WTC11 (cell line): ENCODE results near the gene ZNF362. TPM values are rescaled to one million over a fixed set of nuclear protein-coding genes. Genes with fewer than 3 reads are reported as not detected.

Source experiments
- ATAC-seq: fragments of 200-7000 bp; cut with Tn5 transposase; 2 replicates; pipeline ENCODE4 v1.10.0; 2021; ENCODE audit warnings: mild to moderate bottlenecking, moderate library complexity
- CTCF ChIA-PET: fragments of 300-600 bp; sonication (Branson Sonifier 250); formaldehyde crosslinking; loops from one replicate; lab custom pipeline; 2021; ENCODE audit warnings: antibody characterized with exemption; lab: Charles Lee
- POLR2A ChIA-PET: fragments of 350-600 bp; sonication (Branson Sonifier 250); formaldehyde crosslinking; loops from one replicate; lab custom pipeline; 2021; ENCODE audit warnings: antibody characterized with exemption; lab: Charles Lee
- DNase-seq: peaks from one replicate; pipeline ENCODE4 v3.0.0; 2021; ENCODE audit warnings: low spot score
- H3K27ac Mint-ChIP-seq: 2 replicates; pipeline ENCODE4 v1.8.0; 2021; ENCODE audit warnings: mixed read lengths
- H3K27me3 Mint-ChIP-seq: 2 replicates; pipeline ENCODE4 v1.8.0; 2021; ENCODE audit warnings: low read depth, mild to moderate bottlenecking, moderate library complexity, mixed read lengths
- H3K36me3 Mint-ChIP-seq: 2 replicates; pipeline ENCODE4 v1.8.0; 2021; ENCODE audit warnings: mixed read lengths
- H3K4me1 Mint-ChIP-seq: 2 replicates; pipeline ENCODE4 v1.8.0; 2022; ENCODE audit warnings: mixed read lengths
- H3K4me3 Mint-ChIP-seq: 2 replicates; pipeline ENCODE4 v1.8.0; 2021; ENCODE audit warnings: mild to moderate bottlenecking, moderate library complexity, mixed read lengths
- H3K9me3 Mint-ChIP-seq: 2 replicates; pipeline ENCODE4 v1.8.0; 2021; ENCODE audit warnings: mixed read lengths
- GABPB1 ChIP-seq: sonication (generic); formaldehyde crosslinking; IDR thresholded peaks from 2 replicates; pipeline ENCODE4 v1.8.1; 2023; ENCODE audit warnings: mild to moderate bottlenecking, missing genetic modification reagents
- MYBL2 ChIP-seq: sonication (generic); formaldehyde crosslinking; IDR thresholded peaks from 2 replicates; pipeline ENCODE4 v1.8.1; 2023; ENCODE audit warnings: mild to moderate bottlenecking, moderate library complexity, missing genetic modification reagents
- SMAD4 ChIP-seq: sonication (generic); formaldehyde crosslinking; IDR thresholded peaks from 2 replicates; pipeline ENCODE4 v1.8.0; 2022; ENCODE audit warnings: mild to moderate bottlenecking, missing genetic modification reagents
- ZMAT4 ChIP-seq: fragments of 250-450 bp; sonication (Bioruptor Pico); IDR thresholded peaks from 2 replicates; pipeline ENCODE4 v1.9.0; 2021; ENCODE audit warnings: mild to moderate bottlenecking
- total RNA-seq: library from RNA; stranded (reverse); gene quantifications from 3 replicates; pipeline ENCODE4 v1.2.3, GENCODE V29; 2021
- TF ChIP-seq, protein P1 (sequence below): sonication (generic); formaldehyde crosslinking; IDR thresholded peaks from 2 replicates; pipeline ENCODE4 v1.8.0; 2023; ENCODE audit warnings: missing genetic modification reagents, mild to moderate bottlenecking, borderline replicate concordance
- TF ChIP-seq, protein P2 (sequence below): sonication (generic); formaldehyde crosslinking; IDR thresholded peaks from 2 replicates; pipeline ENCODE4 v1.8.1; 2023; ENCODE audit warnings: mild to moderate bottlenecking, missing genetic modification reagents, borderline replicate concordance

ZNF362 gene
- total RNA-seq, 1 experiment from 2014 or later = 24.2 TPM

- no peak overlapping the region for H3K27ac Mint-ChIP-seq
Measured at GRCh38 chr1:33311706-33312412, 55.6 kb downstream of the ZNF362 start.

GRCh38 chr1:33312413-33312749 is 56.1 kb downstream of the ZNF362 start:
- CTCF ChIA-PET = interaction anchor here (1.3 to 3.2 kb wide), 2 partner anchors 11 to 17 kb away, joined by 5 to 29 read pairs; no protein-coding TSS in a partner anchor

More at GRCh38 chr1:33311706-33312412, 55.6 kb downstream of the ZNF362 start:
- ChIA-PET CTCF (interaction anchor here (3.2 kb wide), 1 partner anchor 17 kb away, joined by 29 read pairs; no protein-coding TSS in a partner anchor), POLR2A (no interaction called here)
- H3K4me3 Mint-ChIP-seq = no peak overlapping the region
- H3K4me1 Mint-ChIP-seq = no peaks in the 10 kb centered on the region
- H3K9me3 Mint-ChIP-seq = no peaks in the 10 kb centered on the region
- DNase-seq (no peak), ATAC-seq (no peak)
- TF ChIP-seq, protein P1, sequence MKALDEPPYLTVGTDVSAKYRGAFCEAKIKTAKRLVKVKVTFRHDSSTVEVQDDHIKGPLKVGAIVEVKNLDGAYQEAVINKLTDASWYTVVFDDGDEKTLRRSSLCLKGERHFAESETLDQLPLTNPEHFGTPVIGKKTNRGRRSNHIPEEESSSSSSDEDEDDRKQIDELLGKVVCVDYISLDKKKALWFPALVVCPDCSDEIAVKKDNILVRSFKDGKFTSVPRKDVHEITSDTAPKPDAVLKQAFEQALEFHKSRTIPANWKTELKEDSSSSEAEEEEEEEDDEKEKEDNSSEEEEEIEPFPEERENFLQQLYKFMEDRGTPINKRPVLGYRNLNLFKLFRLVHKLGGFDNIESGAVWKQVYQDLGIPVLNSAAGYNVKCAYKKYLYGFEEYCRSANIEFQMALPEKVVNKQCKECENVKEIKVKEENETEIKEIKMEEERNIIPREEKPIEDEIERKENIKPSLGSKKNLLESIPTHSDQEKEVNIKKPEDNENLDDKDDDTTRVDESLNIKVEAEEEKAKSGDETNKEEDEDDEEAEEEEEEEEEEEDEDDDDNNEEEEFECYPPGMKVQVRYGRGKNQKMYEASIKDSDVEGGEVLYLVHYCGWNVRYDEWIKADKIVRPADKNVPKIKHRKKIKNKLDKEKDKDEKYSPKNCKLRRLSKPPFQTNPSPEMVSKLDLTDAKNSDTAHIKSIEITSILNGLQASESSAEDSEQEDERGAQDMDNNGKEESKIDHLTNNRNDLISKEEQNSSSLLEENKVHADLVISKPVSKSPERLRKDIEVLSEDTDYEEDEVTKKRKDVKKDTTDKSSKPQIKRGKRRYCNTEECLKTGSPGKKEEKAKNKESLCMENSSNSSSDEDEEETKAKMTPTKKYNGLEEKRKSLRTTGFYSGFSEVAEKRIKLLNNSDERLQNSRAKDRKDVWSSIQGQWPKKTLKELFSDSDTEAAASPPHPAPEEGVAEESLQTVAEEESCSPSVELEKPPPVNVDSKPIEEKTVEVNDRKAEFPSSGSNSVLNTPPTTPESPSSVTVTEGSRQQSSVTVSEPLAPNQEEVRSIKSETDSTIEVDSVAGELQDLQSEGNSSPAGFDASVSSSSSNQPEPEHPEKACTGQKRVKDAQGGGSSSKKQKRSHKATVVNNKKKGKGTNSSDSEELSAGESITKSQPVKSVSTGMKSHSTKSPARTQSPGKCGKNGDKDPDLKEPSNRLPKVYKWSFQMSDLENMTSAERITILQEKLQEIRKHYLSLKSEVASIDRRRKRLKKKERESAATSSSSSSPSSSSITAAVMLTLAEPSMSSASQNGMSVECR (CRISPR knock-in tag) = no peak
- H3K27me3 Mint-ChIP-seq = peaks cover 52% of the 10 kb centered on the region
- peaks cover 3% of the 10 kb centered on the region; the same call in 1 of the 2 replicates for H3K36me3 Mint-ChIP-seq

More at GRCh38 chr1:33312413-33312749, 56.1 kb downstream of the ZNF362 start:
- ATAC-seq = no peak
- H3K9me3 Mint-ChIP-seq = no peaks in the 10 kb centered on the region
- DNase-seq = no peak
- H3K36me3 Mint-ChIP-seq = peaks cover 3% of the 10 kb centered on the region; the same call in 1 of the 2 replicates
- H3K4me1 Mint-ChIP-seq = no peaks in the 10 kb centered on the region
- H3K27me3 Mint-ChIP-seq = peaks cover 48% of the 10 kb centered on the region
- H3K4me3 Mint-ChIP-seq = no peak overlapping the region
- H3K27ac Mint-ChIP-seq = no peak overlapping the region
- POLR2A ChIA-PET = interaction anchor here (0.6 kb wide), 1 partner anchor 1927 kb away, joined by 3 read pairs; no protein-coding TSS in a partner anchor
- no peak for TF ChIP-seq MYBL2
- no peak for TF ChIP-seq GABPB1 (CRISPR knock-in tag)
- TF ChIP-seq, protein P2, sequence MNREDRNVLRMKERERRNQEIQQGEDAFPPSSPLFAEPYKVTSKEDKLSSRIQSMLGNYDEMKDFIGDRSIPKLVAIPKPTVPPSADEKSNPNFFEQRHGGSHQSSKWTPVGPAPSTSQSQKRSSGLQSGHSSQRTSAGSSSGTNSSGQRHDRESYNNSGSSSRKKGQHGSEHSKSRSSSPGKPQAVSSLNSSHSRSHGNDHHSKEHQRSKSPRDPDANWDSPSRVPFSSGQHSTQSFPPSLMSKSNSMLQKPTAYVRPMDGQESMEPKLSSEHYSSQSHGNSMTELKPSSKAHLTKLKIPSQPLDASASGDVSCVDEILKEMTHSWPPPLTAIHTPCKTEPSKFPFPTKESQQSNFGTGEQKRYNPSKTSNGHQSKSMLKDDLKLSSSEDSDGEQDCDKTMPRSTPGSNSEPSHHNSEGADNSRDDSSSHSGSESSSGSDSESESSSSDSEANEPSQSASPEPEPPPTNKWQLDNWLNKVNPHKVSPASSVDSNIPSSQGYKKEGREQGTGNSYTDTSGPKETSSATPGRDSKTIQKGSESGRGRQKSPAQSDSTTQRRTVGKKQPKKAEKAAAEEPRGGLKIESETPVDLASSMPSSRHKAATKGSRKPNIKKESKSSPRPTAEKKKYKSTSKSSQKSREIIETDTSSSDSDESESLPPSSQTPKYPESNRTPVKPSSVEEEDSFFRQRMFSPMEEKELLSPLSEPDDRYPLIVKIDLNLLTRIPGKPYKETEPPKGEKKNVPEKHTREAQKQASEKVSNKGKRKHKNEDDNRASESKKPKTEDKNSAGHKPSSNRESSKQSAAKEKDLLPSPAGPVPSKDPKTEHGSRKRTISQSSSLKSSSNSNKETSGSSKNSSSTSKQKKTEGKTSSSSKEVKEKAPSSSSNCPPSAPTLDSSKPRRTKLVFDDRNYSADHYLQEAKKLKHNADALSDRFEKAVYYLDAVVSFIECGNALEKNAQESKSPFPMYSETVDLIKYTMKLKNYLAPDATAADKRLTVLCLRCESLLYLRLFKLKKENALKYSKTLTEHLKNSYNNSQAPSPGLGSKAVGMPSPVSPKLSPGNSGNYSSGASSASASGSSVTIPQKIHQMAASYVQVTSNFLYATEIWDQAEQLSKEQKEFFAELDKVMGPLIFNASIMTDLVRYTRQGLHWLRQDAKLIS (CRISPR knock-in tag) = no peak
- TF ChIP-seq SMAD4 (CRISPR knock-in tag) = no peak
- TF ChIP-seq ZMAT4 (CRISPR knock-in tag) = no peak
- TF ChIP-seq, protein P1 (CRISPR knock-in tag) = no peak
- TF ChIP-seq, all 79 proteins: peak for 0
